Panc1 (cell line): Measurements from ENCODE around the gene NR3C1. TPM values are rescaled to one million over a fixed set of nuclear protein-coding genes. Genes with fewer than 3 reads are reported as not detected.

Source experiments
- ATAC-seq: fragments of 200-7000 bp; cut with Tn5 transposase; 2 replicates; pipeline ENCODE4 v1.9.1; 2020; ENCODE audit warnings: mild to moderate bottlenecking, moderate library complexity
- BruUV-seq: library from RNA; stranded (reverse); fragments of 400-500 nt; replicated peaks from 2 replicates; lab custom pipeline; 2021; lab: Mats Ljungman, UMichigan
- CTCF ChIA-PET: fragments of 300-600 bp; sonication (Branson Sonifier 250); formaldehyde crosslinking; loops from one replicate; lab custom pipeline; 2022; ENCODE audit warnings: antibody characterized with exemption; lab: Charles Lee
- POLR2A ChIA-PET: fragments of 300-600 bp; sonication (Branson Sonifier 250); formaldehyde crosslinking; loops from one replicate; lab custom pipeline; 2022; ENCODE audit warnings: antibody characterized with exemption; lab: Charles Lee
- DNase-seq: peaks from one replicate; pipeline ENCODE4 v3.0.0-alpha.2; 2010; ENCODE audit warnings: low read depth, low spot score
- H3K27ac ChIP-seq: 2 replicates; pipeline ENCODE4 v1.5.1; 2011; ENCODE audit warnings: mild to moderate bottlenecking, low read length, inconsistent platforms
- H3K27me3 ChIP-seq: fragments of 200-500 bp; sonication (Bioruptor generic); 2 replicates; pipeline ENCODE4 v1.6.0; 2014; ENCODE audit warnings: low read length, inconsistent platforms; ENCODE audit not compliant: control insufficient read depth, insufficient read depth
- H3K36me3 ChIP-seq: fragments of 200-500 bp; sonication (Bioruptor generic); 2 replicates; pipeline ENCODE4 v1.5.1; 2014; ENCODE audit warnings: inconsistent platforms, mild to moderate bottlenecking, low read length, moderate library complexity; ENCODE audit not compliant: control insufficient read depth, insufficient read depth
- H3K4me1 ChIP-seq: 2 replicates; pipeline ENCODE4 v1.5.1; 2011; ENCODE audit warnings: inconsistent platforms, mild to moderate bottlenecking, low read length, moderate library complexity; ENCODE audit not compliant: control insufficient read depth, insufficient read depth
- H3K4me3 ChIP-seq, 2 experiments: 2 replicates each; pipeline ENCODE4 v1.5.1; 2011 to 2012; ENCODE audit warnings: low read depth in 2 of 2, low read length in 2 of 2, mild to moderate bottlenecking in 2 of 2, inconsistent platforms in 1 of 2, moderate library complexity in 1 of 2
- H3K9me3 ChIP-seq: fragments of 200-500 bp; sonication (Bioruptor generic); 2 replicates; pipeline ENCODE4 v1.5.1; 2014; ENCODE audit warnings: low read depth, mild to moderate bottlenecking, inconsistent platforms, low read length, moderate library complexity; ENCODE audit not compliant: control insufficient read depth, insufficient read depth
- POLR2AphosphoS5 ChIP-seq: IDR thresholded peaks from 2 replicates; pipeline ENCODE4 v1.6.1; 2012; ENCODE audit warnings: mild to moderate bottlenecking, low read depth, low read length, moderate library complexity
- SIN3A ChIP-seq: IDR thresholded peaks from 2 replicates; pipeline ENCODE4 v1.6.1; 2012; ENCODE audit warnings: low read depth, mild to moderate bottlenecking, low read length, moderate library complexity, borderline replicate concordance; ENCODE audit not compliant: insufficient read depth
- TCF7L2 ChIP-seq: IDR thresholded peaks from 2 replicates; pipeline ENCODE4 v1.6.1; 2011; ENCODE audit warnings: mild to moderate bottlenecking, low read depth, low read length, inconsistent platforms
- in situ Hi-C: cut with HindIII; loops from 2 replicates; pipeline ENCODE4 v1.10.0; 2016; ENCODE audit warnings: low sequenced_read_pairs, low pct_unique_long_range_greater_than_20kb
- intact Hi-C: fragments of 100-400 bp; cut with micrococcal nuclease; formaldehyde crosslinking; loops from one replicate; pipeline ENCODE4 v1.10.0; 2022; ENCODE audit not compliant: unreplicated experiment
- total RNA-seq: library from RNA; stranded (reverse); gene quantifications from one replicate; pipeline ENCODE4 v1.2.1, GENCODE V29; 2021; ENCODE audit not compliant: unreplicated experiment
- TF ChIP-seq, protein P1 (sequence below), 2 experiments: IDR thresholded peaks; 2 replicates each; pipeline ENCODE4 v1.6.1; 2011 to 2012; ENCODE audit warnings: low read depth in 2 of 2, control low read depth in 1 of 2, low read length in 1 of 2, mild to moderate bottlenecking in 1 of 2, moderate library complexity in 1 of 2; ENCODE audit not compliant: insufficient read depth in 1 of 2
- TF ChIP-seq, protein P2 (sequence below): fragments of 450-650 bp; IDR thresholded peaks from 2 replicates; pipeline ENCODE4 v1.5.1; 2017; ENCODE audit warnings: mild to moderate bottlenecking

The NR3C1 gene
- total RNA-seq, 1 experiment from 2014 or later, result 52.6 TPM

DNA sequence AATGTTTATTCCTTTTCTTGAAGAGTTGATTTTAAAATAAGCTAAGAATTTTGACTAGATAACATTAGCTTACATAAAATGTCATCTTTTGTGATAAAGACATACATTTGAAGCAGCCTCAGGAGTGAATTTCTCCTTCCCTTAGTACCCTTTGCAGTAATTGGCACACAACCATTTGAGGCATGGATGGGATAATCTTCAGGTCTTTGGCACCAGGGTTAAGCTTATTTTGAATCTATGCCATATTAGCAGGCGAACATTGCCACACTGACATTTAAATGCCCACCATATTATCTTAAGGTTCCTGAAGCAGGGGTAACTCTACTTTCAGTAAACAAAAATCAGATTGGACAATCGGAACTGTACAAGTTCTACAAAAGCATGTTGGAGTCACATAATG is 126.0 kb downstream of the NR3C1 start:
- ATAC-seq (no peak), DNase-seq (no peak)
- H3K36me3 ChIP-seq, result no peaks in the 10 kb centered on the region; the same call in 1 of the 2 replicates
- POLR2A ChIA-PET, result no interaction called here
- H3K4me3 ChIP-seq, result no peak overlapping the region
- no peaks in the 10 kb centered on the region for H3K9me3 ChIP-seq
- no peak for TF ChIP-seq SIN3A
- TF ChIP-seq TCF7L2, result no peak
- TF ChIP-seq, protein P1, sequence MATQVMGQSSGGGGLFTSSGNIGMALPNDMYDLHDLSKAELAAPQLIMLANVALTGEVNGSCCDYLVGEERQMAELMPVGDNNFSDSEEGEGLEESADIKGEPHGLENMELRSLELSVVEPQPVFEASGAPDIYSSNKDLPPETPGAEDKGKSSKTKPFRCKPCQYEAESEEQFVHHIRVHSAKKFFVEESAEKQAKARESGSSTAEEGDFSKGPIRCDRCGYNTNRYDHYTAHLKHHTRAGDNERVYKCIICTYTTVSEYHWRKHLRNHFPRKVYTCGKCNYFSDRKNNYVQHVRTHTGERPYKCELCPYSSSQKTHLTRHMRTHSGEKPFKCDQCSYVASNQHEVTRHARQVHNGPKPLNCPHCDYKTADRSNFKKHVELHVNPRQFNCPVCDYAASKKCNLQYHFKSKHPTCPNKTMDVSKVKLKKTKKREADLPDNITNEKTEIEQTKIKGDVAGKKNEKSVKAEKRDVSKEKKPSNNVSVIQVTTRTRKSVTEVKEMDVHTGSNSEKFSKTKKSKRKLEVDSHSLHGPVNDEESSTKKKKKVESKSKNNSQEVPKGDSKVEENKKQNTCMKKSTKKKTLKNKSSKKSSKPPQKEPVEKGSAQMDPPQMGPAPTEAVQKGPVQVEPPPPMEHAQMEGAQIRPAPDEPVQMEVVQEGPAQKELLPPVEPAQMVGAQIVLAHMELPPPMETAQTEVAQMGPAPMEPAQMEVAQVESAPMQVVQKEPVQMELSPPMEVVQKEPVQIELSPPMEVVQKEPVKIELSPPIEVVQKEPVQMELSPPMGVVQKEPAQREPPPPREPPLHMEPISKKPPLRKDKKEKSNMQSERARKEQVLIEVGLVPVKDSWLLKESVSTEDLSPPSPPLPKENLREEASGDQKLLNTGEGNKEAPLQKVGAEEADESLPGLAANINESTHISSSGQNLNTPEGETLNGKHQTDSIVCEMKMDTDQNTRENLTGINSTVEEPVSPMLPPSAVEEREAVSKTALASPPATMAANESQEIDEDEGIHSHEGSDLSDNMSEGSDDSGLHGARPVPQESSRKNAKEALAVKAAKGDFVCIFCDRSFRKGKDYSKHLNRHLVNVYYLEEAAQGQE (IDR thresholded peaks at IDR 0.05; ENCODE audit: insufficient read depth in 1 of 2, low read depth in 2 of 2, low read length in 1 of 2), result no peak
- no peak for TF ChIP-seq POLR2AphosphoS5
- TF ChIP-seq, protein P2, sequence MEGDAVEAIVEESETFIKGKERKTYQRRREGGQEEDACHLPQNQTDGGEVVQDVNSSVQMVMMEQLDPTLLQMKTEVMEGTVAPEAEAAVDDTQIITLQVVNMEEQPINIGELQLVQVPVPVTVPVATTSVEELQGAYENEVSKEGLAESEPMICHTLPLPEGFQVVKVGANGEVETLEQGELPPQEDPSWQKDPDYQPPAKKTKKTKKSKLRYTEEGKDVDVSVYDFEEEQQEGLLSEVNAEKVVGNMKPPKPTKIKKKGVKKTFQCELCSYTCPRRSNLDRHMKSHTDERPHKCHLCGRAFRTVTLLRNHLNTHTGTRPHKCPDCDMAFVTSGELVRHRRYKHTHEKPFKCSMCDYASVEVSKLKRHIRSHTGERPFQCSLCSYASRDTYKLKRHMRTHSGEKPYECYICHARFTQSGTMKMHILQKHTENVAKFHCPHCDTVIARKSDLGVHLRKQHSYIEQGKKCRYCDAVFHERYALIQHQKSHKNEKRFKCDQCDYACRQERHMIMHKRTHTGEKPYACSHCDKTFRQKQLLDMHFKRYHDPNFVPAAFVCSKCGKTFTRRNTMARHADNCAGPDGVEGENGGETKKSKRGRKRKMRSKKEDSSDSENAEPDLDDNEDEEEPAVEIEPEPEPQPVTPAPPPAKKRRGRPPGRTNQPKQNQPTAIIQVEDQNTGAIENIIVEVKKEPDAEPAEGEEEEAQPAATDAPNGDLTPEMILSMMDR, result no peak
- intact Hi-C loops (no loop called here), in situ Hi-C loops (no loop called here)
- no TSS peak for BruUV-seq
- peaks cover 12% of the 10 kb centered on the region for H3K4me1 ChIP-seq
- no peak overlapping the region for H3K27ac ChIP-seq
- CTCF ChIA-PET, result no interaction called here
- no peaks in the 10 kb centered on the region for H3K27me3 ChIP-seq

DNA sequence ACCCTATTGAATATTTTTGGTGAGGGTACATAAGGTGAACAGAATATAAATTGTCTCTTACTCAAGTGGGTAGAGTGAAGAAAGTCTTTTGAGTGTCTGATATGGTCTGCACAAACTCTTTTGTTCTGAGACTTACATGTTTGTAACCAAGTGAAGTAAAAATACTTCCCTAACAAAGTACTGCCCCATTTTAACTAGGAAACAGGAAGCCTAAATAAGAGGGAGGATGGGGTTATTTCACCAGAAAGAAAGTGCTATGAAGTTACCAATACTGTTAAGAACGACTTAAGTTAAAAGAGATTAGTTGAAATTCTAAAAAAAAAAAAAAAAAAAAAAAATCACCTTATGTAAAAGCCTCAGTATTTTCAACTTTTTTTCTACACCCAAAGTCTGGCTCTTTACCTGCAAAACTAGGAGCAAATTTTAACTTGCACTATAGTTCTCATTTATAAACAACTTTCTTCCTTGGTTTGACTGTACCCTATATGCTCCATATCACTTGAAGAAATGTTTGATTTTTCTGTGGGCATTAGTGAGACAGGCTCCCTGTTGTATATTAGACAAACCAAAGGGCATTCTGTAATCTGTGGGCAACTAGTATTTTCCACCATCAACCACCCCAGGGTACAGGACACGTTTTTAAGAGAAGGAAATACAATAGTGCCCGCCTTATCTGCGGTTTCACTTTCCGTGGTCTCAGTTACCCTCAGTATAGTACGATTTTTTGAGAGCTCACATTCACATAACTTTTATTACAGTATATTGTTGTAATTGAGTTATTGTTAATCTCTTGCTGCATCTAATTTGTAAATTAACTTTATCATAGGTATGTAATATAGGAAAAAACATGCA is 127.7 kb downstream of the NR3C1 start:
- CTCF ChIA-PET, result no interaction called here
- Histone ChIP-seq H3K27me3 (no peaks in the 10 kb centered on the region), H3K4me1 (peaks cover 12% of the 10 kb centered on the region), H3K9me3 (no peaks in the 10 kb centered on the region), H3K36me3 (no peaks in the 10 kb centered on the region), H3K27ac (no peak overlapping the region), H3K4me3 (no peak overlapping the region)
- POLR2A ChIA-PET, result no interaction called here
- in situ Hi-C loops, result no loop called here
- intact Hi-C loops, result no loop called here
- BruUV-seq, result no TSS peak
- ATAC-seq (no peak), DNase-seq (no peak)
- TF ChIP-seq, protein P2, result no peak
- TF ChIP-seq POLR2AphosphoS5, result no peak
- TF ChIP-seq SIN3A, result no peak
- TF ChIP-seq TCF7L2, result no peak
- TF ChIP-seq, protein P1 (IDR thresholded peaks at IDR 0.05; ENCODE audit: insufficient read depth in 1 of 2, low read depth in 2 of 2, low read length in 1 of 2), result no peak
